C4-2B (cell line): Measurements from ENCODE around the gene GNGT2.

Experiments
- H3K27ac ChIP-seq: fragments of 450-650 bp; 2 replicates; pipeline ENCODE4 v1.5.1; 2017
- ZFX ChIP-seq: fragments of 450-650 bp; IDR thresholded peaks from 2 replicates; pipeline ENCODE4 v1.6.1; 2017
- TF ChIP-seq, protein P1 (sequence below): fragments of 450-650 bp; conservative IDR thresholded peaks from 2 replicates; pipeline ENCODE4 v1.5.1; 2017; ENCODE audit warnings: mild to moderate bottlenecking

GNGT2 gene

DNA sequence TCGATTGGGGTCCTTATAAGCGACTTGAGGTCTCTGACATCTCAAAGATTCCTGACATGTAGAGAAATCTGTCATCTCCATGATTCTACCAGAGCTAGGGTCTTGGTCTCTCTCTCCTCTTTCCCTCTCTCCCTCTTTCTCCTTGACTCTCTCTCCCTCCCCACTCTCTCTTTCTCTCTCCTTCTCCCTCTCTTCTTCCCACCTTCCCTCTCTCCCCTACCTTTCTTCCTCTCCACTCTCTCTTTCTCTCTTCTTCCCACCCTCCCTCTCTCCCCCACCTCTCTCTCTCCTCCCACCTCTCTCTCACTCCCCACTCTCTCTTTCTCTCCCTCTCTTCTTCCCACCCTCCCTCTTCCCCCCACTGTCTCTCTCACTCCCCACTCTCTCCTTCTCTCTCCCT, 45.2 kb downstream of the GNGT2 start:
- no peak overlapping the region for H3K27ac ChIP-seq
- TF ChIP-seq ZFX: no peak
- TF ChIP-seq, protein P1, sequence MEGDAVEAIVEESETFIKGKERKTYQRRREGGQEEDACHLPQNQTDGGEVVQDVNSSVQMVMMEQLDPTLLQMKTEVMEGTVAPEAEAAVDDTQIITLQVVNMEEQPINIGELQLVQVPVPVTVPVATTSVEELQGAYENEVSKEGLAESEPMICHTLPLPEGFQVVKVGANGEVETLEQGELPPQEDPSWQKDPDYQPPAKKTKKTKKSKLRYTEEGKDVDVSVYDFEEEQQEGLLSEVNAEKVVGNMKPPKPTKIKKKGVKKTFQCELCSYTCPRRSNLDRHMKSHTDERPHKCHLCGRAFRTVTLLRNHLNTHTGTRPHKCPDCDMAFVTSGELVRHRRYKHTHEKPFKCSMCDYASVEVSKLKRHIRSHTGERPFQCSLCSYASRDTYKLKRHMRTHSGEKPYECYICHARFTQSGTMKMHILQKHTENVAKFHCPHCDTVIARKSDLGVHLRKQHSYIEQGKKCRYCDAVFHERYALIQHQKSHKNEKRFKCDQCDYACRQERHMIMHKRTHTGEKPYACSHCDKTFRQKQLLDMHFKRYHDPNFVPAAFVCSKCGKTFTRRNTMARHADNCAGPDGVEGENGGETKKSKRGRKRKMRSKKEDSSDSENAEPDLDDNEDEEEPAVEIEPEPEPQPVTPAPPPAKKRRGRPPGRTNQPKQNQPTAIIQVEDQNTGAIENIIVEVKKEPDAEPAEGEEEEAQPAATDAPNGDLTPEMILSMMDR: no peak

GRCh38 chr17:49162866-49163265, 47.5 kb downstream of the GNGT2 start:
- TF ChIP-seq ZFX: no peak
- TF ChIP-seq, protein P1: no peak
- no peak overlapping the region for H3K27ac ChIP-seq

DNA sequence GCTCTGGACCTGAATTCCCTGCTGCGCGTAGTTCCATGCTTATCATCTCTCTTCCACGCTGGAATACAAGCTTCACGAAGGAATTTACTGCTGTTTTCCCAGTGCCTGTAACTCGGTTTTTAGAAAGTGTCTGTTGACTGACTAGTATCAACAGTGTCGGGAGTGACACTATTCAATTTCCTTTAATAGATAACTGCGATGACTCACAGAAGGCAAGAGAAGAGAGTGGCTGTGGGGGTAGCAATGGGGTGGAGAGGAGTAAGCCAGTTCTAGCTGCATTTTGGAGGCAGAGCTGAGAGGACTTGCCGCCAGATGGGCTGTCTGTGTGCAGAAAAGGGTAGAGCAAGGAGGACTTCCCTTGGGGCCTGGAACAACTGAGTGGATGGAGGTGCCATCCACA, 52.6 kb downstream of the GNGT2 start:
- TF ChIP-seq, protein P1: no peak
- no peak for TF ChIP-seq ZFX
- H3K27ac ChIP-seq: no peak overlapping the region

GRCh38 chr17:49156256-49156655, 54.1 kb downstream of the GNGT2 start:
- H3K27ac ChIP-seq: no peak overlapping the region
- TF ChIP-seq, protein P1: no peak
- TF ChIP-seq ZFX: no peak
